Measurements from ENCODE around the gene ATP1A2. TPM values are rescaled to one million over a fixed set of nuclear protein-coding genes. Genes with fewer than 3 reads are reported as not detected.

ATP1A2 gene
- total and polyA plus RNA-seq, 2 donors (not counting 3 experiments of a cell fraction or from before 2014, with no cell fraction given): not detected

GRCh38 chr1:160122978-160123495 lies 7.5 kb downstream of the ATP1A2 start:
- FAIRE-seq (no peak), DNase-seq (ENCODE audit: low read depth, low spot score) (no peak)
- Histone ChIP-seq H2AFZ (ENCODE audit: low read depth, low read length) (no peak overlapping the region), H3K36me3 (ENCODE audit: control insufficient read depth in 2 of 2, extremely low read depth in 1 of 2, insufficient read depth in 2 of 2, low read length in 2 of 2) (no peaks in the 10 kb centered on the region), H3K4me2 (ENCODE audit: insufficient read depth, low read length) (no peak overlapping the region), H3K9me1 (replicated peaks; ENCODE audit: control insufficient read depth, extremely low read depth, insufficient read depth, low read length) (no peaks in the 10 kb centered on the region), H3K79me2 (ENCODE audit: control insufficient read depth, insufficient read depth, low read length) (no peaks in the 10 kb centered on the region), H3K4me3 (replicated peaks in 1 of 3; ENCODE audit: insufficient read depth in 1 of 3, low read depth in 1 of 3, low read length in 3 of 3) (no peak overlapping the region), H3K27ac (ENCODE audit: insufficient read depth, low read depth, low read length) (no peak overlapping the region), H3K27me3 (ENCODE audit: control insufficient read depth in 2 of 2, insufficient read depth in 2 of 2, low read length in 2 of 2) (peaks cover 2% of the 10 kb centered on the region in 2 experiments), H3K9me3 (replicated peaks; ENCODE audit: control insufficient read depth, insufficient read depth, low read length) (no peaks in the 10 kb centered on the region), H3K4me1 (ENCODE audit: control insufficient read depth, extremely low read depth, insufficient read depth, low read length) (no peaks in the 10 kb centered on the region), H3K9ac (replicated peaks; ENCODE audit: extremely low read depth, insufficient read depth, low read length) (no peak overlapping the region), H4K20me1 (replicated peaks; ENCODE audit: control insufficient read depth, extremely low read depth, insufficient read depth, low read length) (no peaks in the 10 kb centered on the region)
- ChIA-PET CTCF (interaction anchor here (1.4 kb wide), 1 partner anchor 14 kb away, joined by 7 read pairs; no protein-coding TSS in a partner anchor), POLR2A (no interaction called here)
- BruUV-seq (replicated peaks): no TSS peak
- dilution Hi-C loops (cut with MboI; ENCODE audit: extremely low pct_ligation_motif_present, low sequenced_read_pairs) (no loop called here), intact Hi-C loops (cut with micrococcal nuclease) (no loop called here)
- no peak for TF ChIP-seq EZH2 (IDR thresholded peaks at IDR 0.05; ENCODE audit: borderline replicate concordance, low read depth, low read length, severe bottlenecking)
- no peak for TF ChIP-seq GATA2 (IDR thresholded peaks at IDR 0.05; ENCODE audit: insufficient read depth, insufficient read length, low read depth, low read length)
- TF ChIP-seq JUN (IDR thresholded peaks at IDR 0.05; ENCODE audit: borderline replicate concordance, insufficient read depth, insufficient read length, low read depth): no peak
- no peak for TF ChIP-seq POLR2AphosphoS5 (IDR thresholded peaks at IDR 0.05; ENCODE audit: insufficient read depth, low read depth, low read length)
- no peak for TF ChIP-seq MYC (IDR thresholded peaks at IDR 0.05; ENCODE audit: low read depth, low read length)
- TF ChIP-seq FOS (IDR thresholded peaks at IDR 0.05; ENCODE audit: borderline replicate concordance, insufficient read depth, low read length): no peak

GRCh38 chr1:160123726-160124125 lies 8.2 kb downstream of the ATP1A2 start:
- Histone ChIP-seq H3K27me3 (ENCODE audit: control insufficient read depth in 2 of 2, insufficient read depth in 2 of 2, low read length in 2 of 2) (peaks cover 2% of the 10 kb centered on the region in 2 experiments), H3K9ac (replicated peaks; ENCODE audit: extremely low read depth, insufficient read depth, low read length) (no peak overlapping the region), H3K79me2 (ENCODE audit: control insufficient read depth, insufficient read depth, low read length) (no peaks in the 10 kb centered on the region), H4K20me1 (replicated peaks; ENCODE audit: control insufficient read depth, extremely low read depth, insufficient read depth, low read length) (no peaks in the 10 kb centered on the region), H3K27ac (ENCODE audit: insufficient read depth, low read depth, low read length) (no peak overlapping the region), H3K4me2 (ENCODE audit: insufficient read depth, low read length) (no peak overlapping the region), H3K9me3 (replicated peaks; ENCODE audit: control insufficient read depth, insufficient read depth, low read length) (no peaks in the 10 kb centered on the region), H3K4me1 (ENCODE audit: control insufficient read depth, extremely low read depth, insufficient read depth, low read length) (no peaks in the 10 kb centered on the region), H3K36me3 (ENCODE audit: control insufficient read depth in 2 of 2, extremely low read depth in 1 of 2, insufficient read depth in 2 of 2, low read length in 2 of 2) (no peaks in the 10 kb centered on the region), H3K9me1 (replicated peaks; ENCODE audit: control insufficient read depth, extremely low read depth, insufficient read depth, low read length) (no peaks in the 10 kb centered on the region), H3K4me3 (replicated peaks in 1 of 3; ENCODE audit: insufficient read depth in 1 of 3, low read depth in 1 of 3, low read length in 3 of 3) (no peak overlapping the region), H2AFZ (ENCODE audit: low read depth, low read length) (no peak overlapping the region)
- no TSS peak for BruUV-seq (replicated peaks)
- TF ChIP-seq POLR2AphosphoS5 (IDR thresholded peaks at IDR 0.05; ENCODE audit: insufficient read depth, low read depth, low read length): no peak
- TF ChIP-seq EZH2 (IDR thresholded peaks at IDR 0.05; ENCODE audit: borderline replicate concordance, low read depth, low read length, severe bottlenecking): no peak
- TF ChIP-seq FOS (IDR thresholded peaks at IDR 0.05; ENCODE audit: borderline replicate concordance, insufficient read depth, low read length): no peak
- no peak for TF ChIP-seq GATA2 (IDR thresholded peaks at IDR 0.05; ENCODE audit: insufficient read depth, insufficient read length, low read depth, low read length)
- no peak for TF ChIP-seq CTCF (IDR thresholded peaks at IDR 0.05; ENCODE audit: extremely low read depth in 1 of 2, insufficient read depth in 1 of 2, low read depth in 1 of 2, low read length in 2 of 2)
- TF ChIP-seq JUN (IDR thresholded peaks at IDR 0.05; ENCODE audit: borderline replicate concordance, insufficient read depth, insufficient read length, low read depth): no peak
- TF ChIP-seq MAX (IDR thresholded peaks at IDR 0.05; ENCODE audit: insufficient read depth, insufficient read length): no peak
- TF ChIP-seq POLR2A (IDR thresholded peaks at IDR 0.05; ENCODE audit: low read depth, low read length): no peak
- TF ChIP-seq MYC (IDR thresholded peaks at IDR 0.05; ENCODE audit: low read depth, low read length): no peak
- CTCF ChIA-PET: interaction anchor here (1.4 kb wide), 1 partner anchor 15 kb away, joined by 7 read pairs; no protein-coding TSS in a partner anchor
- POLR2A ChIA-PET: no interaction called here
- no peak for DNase-seq (ENCODE audit: low read depth, low spot score)
- dilution Hi-C loops (cut with MboI; ENCODE audit: extremely low pct_ligation_motif_present, low sequenced_read_pairs) (no loop called here), intact Hi-C loops (cut with micrococcal nuclease) (no loop called here)
- no peak for FAIRE-seq

Data from endothelial cell of umbilical vein (primary cell).